IMR-90 (cell line): ENCODE measurements around the gene HDAC9. TPM values are rescaled to one million over a fixed set of nuclear protein-coding genes. Genes with fewer than 3 reads are reported as not detected.

Experiments used
- ATAC-seq: fragments of 200-7000 bp; cut with Tn5 transposase; 2 replicates; pipeline ENCODE4 v1.9.1; 2020; ENCODE audit warnings: low read depth, mild to moderate bottlenecking, moderate library complexity
- BruUV-seq: library from RNA; stranded (reverse); fragments of 400-500 nt; replicated peaks from 2 replicates; lab custom pipeline; 2021; lab: Mats Ljungman, UMichigan
- CTCF ChIA-PET: fragments of 300-600 bp; formaldehyde crosslinking; extraction: SDS; loops from one replicate; lab custom pipeline; 2021; ENCODE audit warnings: antibody characterized with exemption; lab: Yijun Ruan, JAX
- POLR2A ChIA-PET: fragments of 300-600 bp; sonication (Branson Sonifier 250); formaldehyde crosslinking; loops from one replicate; lab custom pipeline; 2022; ENCODE audit warnings: antibody characterized with exemption; ENCODE audit not compliant: unreplicated experiment; lab: Charles Lee
- DNase-seq: peaks from one replicate; pipeline ENCODE4 v3.0.0; 2013
- H2AFZ ChIP-seq: replicated peaks from 2 replicates; pipeline ENCODE3; 2013; ENCODE audit warnings: low read length, mild to moderate bottlenecking; ENCODE audit not compliant: poor library complexity
- H2AK5ac ChIP-seq: 2 replicates; pipeline ENCODE4 v1.6.1; 2013; ENCODE audit warnings: low read depth, low read length, inconsistent platforms
- H2AK9ac ChIP-seq: replicated peaks from 2 replicates; pipeline ENCODE3; 2013; ENCODE audit warnings: mild to moderate bottlenecking, low read depth, low read length, moderate library complexity; ENCODE audit not compliant: poor library complexity
- H2BK120ac ChIP-seq: 2 replicates; pipeline ENCODE4 v1.6.1; 2013; ENCODE audit warnings: low read depth, low read length, inconsistent platforms
- H2BK15ac ChIP-seq: 3 replicates; pipeline ENCODE4 v1.6.1; 2013; ENCODE audit warnings: low read depth, low read length, inconsistent platforms
- H2BK20ac ChIP-seq: 2 replicates; pipeline ENCODE4 v1.6.1; 2013; ENCODE audit warnings: low read depth, mild to moderate bottlenecking, inconsistent platforms, low read length, moderate library complexity
- H2BK5ac ChIP-seq: 2 replicates; pipeline ENCODE4 v1.6.1; 2013; ENCODE audit warnings: mild to moderate bottlenecking, low read depth, low read length, inconsistent platforms; ENCODE audit not compliant: poor library complexity, severe bottlenecking
- H3K14ac ChIP-seq: replicated peaks from 2 replicates; pipeline ENCODE4 v1.6.1; 2013; ENCODE audit warnings: low read depth, low read length, inconsistent platforms
- H3K18ac ChIP-seq: 2 replicates; pipeline ENCODE4 v1.6.1; 2013; ENCODE audit warnings: low read depth, low read length, control low read depth
- H3K23ac ChIP-seq: 2 replicates; pipeline ENCODE4 v1.6.1; 2013; ENCODE audit warnings: low read depth, low read length, inconsistent platforms
- H3K27ac ChIP-seq: 2 replicates; pipeline ENCODE4 v1.5.1; 2013; ENCODE audit warnings: mild to moderate bottlenecking, control low read depth, low read length; ENCODE audit not compliant: insufficient read depth
- H3K27me3 ChIP-seq: 2 replicates; pipeline ENCODE4 v1.6.1; 2013; ENCODE audit warnings: low read length; ENCODE audit not compliant: control insufficient read depth, insufficient read depth
- H3K36me3 ChIP-seq: 2 replicates; pipeline ENCODE4 v1.6.1; 2013; ENCODE audit warnings: low read length, mixed read lengths; ENCODE audit not compliant: control insufficient read depth, insufficient read depth
- H3K4ac ChIP-seq: 2 replicates; pipeline ENCODE4 v1.6.1; 2013; ENCODE audit warnings: low read depth, low read length, inconsistent platforms
- H3K4me1 ChIP-seq: 2 replicates; pipeline ENCODE4 v1.6.1; 2013; ENCODE audit warnings: low read length, mixed read lengths; ENCODE audit not compliant: control insufficient read depth, insufficient read depth
- H3K4me2 ChIP-seq: 2 replicates; pipeline ENCODE4 v1.6.1; 2013; ENCODE audit warnings: low read depth, mild to moderate bottlenecking, control low read depth, low read length, moderate library complexity
- H3K4me3 ChIP-seq: 2 replicates; pipeline ENCODE4 v1.5.1; 2013; ENCODE audit warnings: low read depth, mild to moderate bottlenecking, control low read depth, low read length, moderate library complexity; ENCODE audit not compliant: insufficient read depth
- H3K56ac ChIP-seq: 2 replicates; pipeline ENCODE4 v1.6.1; 2013; ENCODE audit warnings: low read length, inconsistent platforms; ENCODE audit not compliant: insufficient read depth; ENCODE audit errors: extremely low read depth
- H3K79me1 ChIP-seq, 2 experiments: 2 replicates each; pipeline ENCODE4 v1.6.1; 2013; ENCODE audit warnings: low read length in 2 of 2, inconsistent platforms in 1 of 2, low read depth in 1 of 2
- H3K9ac ChIP-seq: 2 replicates; pipeline ENCODE4 v1.6.1; 2013; ENCODE audit warnings: low read depth, low read length, control low read depth
- H3K9me1 ChIP-seq: 2 replicates; pipeline ENCODE4 v1.6.1; 2013; ENCODE audit warnings: low read length, inconsistent platforms; ENCODE audit not compliant: insufficient read depth
- H3K9me3 ChIP-seq: 2 replicates; pipeline ENCODE4 v1.6.1; 2013; ENCODE audit warnings: low read length; ENCODE audit not compliant: control insufficient read depth, insufficient read depth
- H4K20me1 ChIP-seq: 2 replicates; pipeline ENCODE4 v1.6.1; 2013; ENCODE audit warnings: low read length, inconsistent platforms; ENCODE audit not compliant: insufficient read depth
- H4K5ac ChIP-seq: 2 replicates; pipeline ENCODE4 v1.6.1; 2013; ENCODE audit warnings: mild to moderate bottlenecking, low read depth, low read length, control low read depth
- H4K8ac ChIP-seq, 2 experiments: 2 replicates each; pipeline ENCODE4 v1.6.1; 2013; ENCODE audit warnings: low read depth in 2 of 2, low read length in 2 of 2, control low read depth in 1 of 2, inconsistent platforms in 1 of 2
- H4K91ac ChIP-seq: 2 replicates; pipeline ENCODE4 v1.6.1; 2013; ENCODE audit warnings: low read depth, low read length, inconsistent platforms; ENCODE audit not compliant: insufficient read depth
- RAD21 ChIP-seq: IDR thresholded peaks from 2 replicates; pipeline ENCODE4 v1.6.1; 2012; ENCODE audit warnings: low read length, improper control_type of control experiment
- RCOR1 ChIP-seq: IDR thresholded peaks from 2 replicates; pipeline ENCODE4 v1.6.1; 2012; ENCODE audit warnings: mild to moderate bottlenecking, low read length, improper control_type of control experiment; ENCODE audit not compliant: insufficient replicate concordance
- WGBS, 2 experiments: methylation state at CpG; one replicate each; pipeline versions ENCODE4 v1.1.5 to v1.1.7; 2013; ENCODE audit warnings: missing lambda C conversion rate in 2 of 2; ENCODE audit not compliant: insufficient read length in 1 of 2; ENCODE audit errors: extremely low coverage in 2 of 2; 5-methylcytosine and 5-hydroxymethylcytosine counted together
- dilution Hi-C: fragments of 300-500 bp; cut with HindIII; formaldehyde crosslinking; loops from one replicate; pipeline ENCODE4 v1.14.3; 2018; ENCODE audit warnings: low sequenced_read_pairs; ENCODE audit not compliant: unreplicated experiment
- in situ Hi-C: fragments of 300-500 bp; cut with MboI; formaldehyde crosslinking; loops from 3 replicates; pipeline ENCODE4 v1.14.3; 2019; ENCODE audit warnings: low sequenced_read_pairs, inconsistent platforms, mixed read lengths
- intact Hi-C: fragments of 100-400 bp; cut with micrococcal nuclease; formaldehyde crosslinking; loops from 2 replicates; pipeline ENCODE4 v1.10.0; 2022
- polyA plus RNA-seq, 3 experiments: library from polyadenylated mRNA; depleted of rRNA; stranded (reverse); fragments of >200 nt; gene quantifications; 2 replicates each; pipeline ENCODE4 v1.2.3, GENCODE V29; 2012; ENCODE audit warnings: low replicate concordance in 1 of 3
- total RNA-seq: library from RNA; depleted of rRNA; stranded (reverse); fragments of >200 nt; gene quantifications from 2 replicates; pipeline ENCODE4 v1.2.3, GENCODE V29; 2012

HDAC9 gene
- total and polyA plus RNA-seq, 2 of the 4 experiments (the other 2 are of a cell fraction), result 4.3 to 24.7 TPM

GRCh38 chr7:18859318-18859717, 363.8 kb downstream of the HDAC9 start:
- Histone ChIP-seq H2BK15ac (no peak overlapping the region), H4K8ac (no peak overlapping the region), H2AFZ (no peak overlapping the region), H2AK9ac (no peak overlapping the region), H2BK120ac (no peak overlapping the region), H3K79me1 (no peaks in the 10 kb centered on the region), H3K18ac (no peak overlapping the region; the same call in 1 of the 2 replicates), H2BK5ac (no peak overlapping the region), H3K56ac (no peak overlapping the region), H3K9me1 (no peaks in the 10 kb centered on the region), H3K4ac (no peak overlapping the region), H3K36me3 (no peaks in the 10 kb centered on the region), H3K27me3 (no peaks in the 10 kb centered on the region), H3K23ac (no peak overlapping the region), H3K4me1 (no peaks in the 10 kb centered on the region; the same call in 1 of the 2 replicates), H4K91ac (no peak overlapping the region), H3K27ac (no peak overlapping the region), H3K4me3 (no peak overlapping the region), H4K20me1 (no peaks in the 10 kb centered on the region), H3K9ac (no peak overlapping the region), H2AK5ac (no peak overlapping the region), H3K4me2 (no peak overlapping the region), H3K9me3 (no peaks in the 10 kb centered on the region), H2BK20ac (no peak overlapping the region), H4K5ac (no peak overlapping the region), H3K14ac (0 out of 2 replicates have a peak overlapping the region, but pooled peaks have one; percentile 15)
- ATAC-seq, result no peak
- TF ChIP-seq RCOR1, result no peak
- no peak for TF ChIP-seq RAD21
- dilution Hi-C loops (no loop called here), in situ Hi-C loops (no loop called here), intact Hi-C loops (loop anchor here (5.0 kb wide), 1 partner anchor 97 kb away; no protein-coding TSS in a partner anchor)
- WGBS, 2 experiments, result no CpG with 5 or more reads among the region's 1 CpG
- BruUV-seq, result no TSS peak
- CTCF ChIA-PET, result interaction anchor here (0.6 kb wide), 1 partner anchor 23 kb away, joined by 5 read pairs; no protein-coding TSS in a partner anchor
- POLR2A ChIA-PET, result no interaction called here
- DNase-seq, result no peak
